Skin of body (tissue), 2 donors: ENCODE measurements around the gene L3MBTL3. TPM values are rescaled to one million over a fixed set of nuclear protein-coding genes. Genes with fewer than 3 reads are reported as not detected.
A peak's percentile ranks its signal among the peaks of the same experiment; 100 is the strongest.

Experiments used
- DNase-seq: peaks from one replicate; lab custom pipeline; 2025; lab: John Stamatoyannopoulos, UW
- total RNA-seq: library from RNA; depleted of rRNA; stranded (reverse); fragments of >200 nt; gene quantifications from one replicate; pipeline ENCODE4 v1.2.3, GENCODE V29; 2014

L3MBTL3 gene
- total RNA-seq, 1 donor from 2014 or later = 10.1 TPM

DNA sequence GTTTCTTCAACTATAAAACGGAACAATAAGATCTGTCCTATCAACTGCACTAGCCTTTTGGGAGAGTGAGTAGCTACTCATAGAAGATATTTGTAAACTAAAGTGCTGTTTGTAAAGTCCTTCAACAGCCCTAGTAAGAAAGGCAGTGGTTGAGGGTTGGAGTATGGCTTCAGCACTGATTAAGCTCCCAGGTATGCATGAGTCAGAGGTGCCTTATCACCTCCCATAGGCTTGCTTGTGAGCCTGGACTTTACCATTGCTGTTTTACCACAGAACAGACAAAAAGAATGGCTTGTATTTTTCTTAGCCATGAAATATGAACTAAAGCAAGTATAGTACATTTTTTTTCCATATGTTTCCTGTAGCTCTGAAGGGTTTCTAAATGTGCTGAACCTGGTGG lies 160.3 kb downstream of the L3MBTL3 start:
- DNase-seq = no peak

DNA sequence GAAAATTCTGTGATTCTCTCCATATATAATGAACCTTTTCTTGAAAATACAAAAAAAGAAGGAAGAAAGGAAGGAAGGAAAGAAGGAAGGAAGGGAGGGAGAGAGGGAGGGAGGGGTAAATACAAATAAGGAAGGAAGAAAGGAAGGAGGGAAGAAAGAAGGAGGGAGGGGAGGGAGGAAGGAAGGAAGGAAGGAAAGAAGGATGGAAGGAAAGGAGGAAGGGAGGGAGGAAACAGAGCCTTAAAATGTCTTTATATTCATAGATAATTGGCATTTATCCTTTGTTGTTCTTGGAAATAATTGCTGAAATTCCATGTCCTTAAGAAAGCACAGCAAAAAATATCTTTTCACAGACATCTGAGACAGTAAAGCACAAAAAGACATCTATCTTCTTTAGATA lies 164.1 kb downstream of the L3MBTL3 start:
- DNase-seq = no peak

- no peak for DNase-seq
These were observed 165.2 kb downstream of the L3MBTL3 start for GRCh38 chr6:130183271-130184222.

DNA sequence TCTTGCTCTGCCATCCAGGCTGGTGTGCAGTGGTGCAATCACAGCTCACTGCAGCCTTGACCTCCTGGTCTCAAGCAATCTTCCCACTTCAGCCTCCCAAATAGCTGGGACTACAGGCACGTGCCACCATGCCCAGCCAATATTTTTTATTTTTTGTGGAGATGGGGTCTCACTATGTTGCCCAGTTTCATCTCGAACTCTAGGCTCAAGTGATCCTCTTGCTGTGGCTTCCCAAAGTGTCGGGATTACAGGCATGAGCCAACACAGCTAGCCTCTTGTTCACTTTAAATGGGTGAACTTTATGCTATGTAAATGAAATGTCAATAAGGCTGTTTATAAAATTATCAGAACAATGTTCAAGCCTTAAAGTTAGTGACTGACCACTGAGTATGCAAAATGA lies 167.3 kb downstream of the L3MBTL3 start:
- DNase-seq = no peak

DNA sequence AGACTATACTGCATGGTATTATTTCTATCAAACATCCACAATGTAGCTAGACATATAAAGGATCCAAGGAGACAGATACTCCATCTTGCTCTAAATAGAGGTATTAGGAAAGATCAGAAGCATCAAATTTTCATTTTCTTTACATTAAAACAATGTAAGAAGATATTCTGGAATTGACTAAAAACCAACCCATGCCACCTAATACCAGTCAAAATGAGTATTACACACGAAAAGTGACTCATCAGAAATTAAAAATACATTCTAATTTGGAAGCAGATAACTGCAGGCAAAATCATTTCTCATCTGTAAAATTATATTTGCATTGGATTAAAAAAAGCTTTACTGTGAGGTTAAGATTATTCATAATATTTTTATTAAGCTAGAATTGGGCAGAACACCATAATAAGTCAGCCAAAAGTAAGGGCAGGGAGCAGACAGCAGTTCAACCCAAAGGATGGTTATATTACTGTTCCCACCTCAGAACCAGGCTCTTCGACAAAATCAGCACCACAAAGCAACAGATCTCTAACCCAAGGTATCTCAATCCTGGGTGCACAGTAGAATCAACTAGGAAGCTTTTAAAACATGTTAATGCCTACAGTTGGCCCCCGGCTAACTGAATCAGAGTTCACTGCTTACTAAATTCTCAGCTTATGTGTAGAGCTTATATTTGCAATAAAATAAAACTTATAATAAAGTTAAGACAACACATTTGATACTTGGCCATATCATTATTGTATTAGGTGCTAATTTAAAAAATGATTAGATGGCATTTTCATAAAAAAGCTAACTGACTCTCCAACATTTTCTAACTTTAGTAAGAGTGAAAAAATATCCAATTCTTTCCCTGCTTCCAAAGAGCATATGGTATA lies 169.2 kb downstream of the L3MBTL3 start:
- DNase-seq = no peak

DNA sequence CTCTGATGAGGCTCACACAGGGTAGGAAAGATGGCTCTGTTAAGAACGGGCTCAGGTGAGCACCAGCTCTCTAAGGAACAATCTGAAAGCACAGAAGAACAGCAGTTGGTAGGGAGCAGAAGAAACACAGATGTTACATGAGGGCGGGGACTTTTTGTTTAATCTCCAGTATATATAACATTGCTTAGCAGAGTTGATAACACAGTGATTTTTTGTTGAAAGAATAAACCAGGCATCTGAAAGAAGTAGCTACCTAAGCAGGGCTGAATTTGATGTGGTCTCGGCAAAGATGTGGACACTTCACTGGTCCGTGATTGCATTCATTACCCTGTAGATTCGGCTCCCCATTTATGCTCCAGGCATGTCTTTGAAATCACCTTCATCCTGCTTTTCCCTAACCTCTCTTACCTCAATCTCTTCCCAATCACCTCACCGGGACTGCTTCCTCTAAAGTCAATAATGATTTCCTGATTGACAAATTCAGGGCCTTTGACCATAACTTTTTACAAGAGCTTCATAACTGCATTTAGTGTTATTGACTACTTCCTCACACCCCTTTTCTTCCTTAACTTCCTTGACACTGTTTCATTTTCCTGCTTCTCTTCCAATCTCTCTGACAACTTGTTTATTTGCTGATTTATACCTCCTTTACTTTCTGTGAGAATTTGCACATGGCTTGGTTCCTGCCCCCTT lies 170.0 kb downstream of the L3MBTL3 start:
- no peak for DNase-seq

DNA sequence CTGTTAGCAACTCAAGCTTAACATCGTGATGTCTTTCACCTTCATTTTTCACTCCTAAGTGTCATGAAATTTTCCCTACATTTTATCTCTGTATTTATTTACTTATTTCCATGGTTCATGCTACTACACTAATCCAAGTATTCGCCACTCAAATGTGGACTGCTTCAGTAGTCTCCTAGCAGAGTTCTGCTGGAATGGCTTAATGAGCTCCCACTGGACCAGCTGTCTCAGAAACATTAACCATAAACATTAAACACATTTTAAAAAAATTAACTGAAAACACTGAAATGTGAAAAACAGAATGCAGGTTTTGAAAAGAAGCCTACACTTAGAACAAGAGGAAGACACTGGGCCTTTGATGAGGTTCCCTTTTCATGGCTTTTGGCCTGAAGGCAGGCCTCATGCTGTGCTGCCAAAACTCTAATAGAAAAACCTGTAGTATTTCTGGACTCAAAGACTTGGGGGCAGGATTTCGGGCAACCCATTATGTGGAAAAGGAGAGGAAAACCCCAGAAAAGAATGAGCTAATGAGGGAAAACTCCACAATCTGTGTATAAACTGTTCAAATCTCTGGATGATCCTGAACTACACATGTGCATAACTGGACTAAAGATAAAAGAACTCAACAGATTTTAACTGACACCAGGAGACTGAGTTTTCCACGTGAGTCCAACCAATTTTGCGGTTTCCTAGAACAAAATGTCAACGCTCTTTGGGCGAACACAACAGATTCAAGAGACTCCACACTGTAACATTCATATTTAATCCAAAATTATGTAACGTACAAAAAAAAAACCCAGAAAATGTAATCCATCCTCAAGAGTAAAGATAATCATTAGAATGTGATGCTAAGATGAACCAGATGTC lies 171.4 kb downstream of the L3MBTL3 start:
- peak; percentile 89 for DNase-seq

Other genes with a start within 250 kb of the L3MBTL3 start
- gene TMEM244, start 157.3 kb upstream of the L3MBTL3 start, total RNA-seq = 4.2 TPM
- gene SAMD3, start 204.4 kb downstream of the L3MBTL3 start, total RNA-seq = 2.6 TPM